RWPE2 (cell line): ENCODE measurements around the gene ARPP19.

ENCODE experiments used
- ATAC-seq: fragments of 200-7000 bp; cut with Tn5 transposase; 3 replicates; pipeline ENCODE4 v1.9.1; 2021; ENCODE audit warnings: low read depth
- DNase-seq: peaks from one replicate; pipeline ENCODE4 v3.0.0-alpha.2; 2020; ENCODE audit warnings: low spot score
- H3K27ac ChIP-seq: fragments of 450-650 bp; 2 replicates; pipeline ENCODE4 v1.5.1; 2017; ENCODE audit warnings: mild to moderate bottlenecking; ENCODE audit not compliant: poor library complexity, severe bottlenecking
- H3K27me3 ChIP-seq: fragments of 250-450 bp; sonication (Bioruptor Pico); 2 replicates; pipeline ENCODE4 v1.5.1; 2021; ENCODE audit warnings: mild to moderate bottlenecking, moderate library complexity; ENCODE audit not compliant: insufficient read depth, poor library complexity, severe bottlenecking
- H3K36me3 ChIP-seq: fragments of 250-450 bp; sonication (Bioruptor Pico); 2 replicates; pipeline ENCODE4 v1.5.1; 2020; ENCODE audit warnings: low read depth, mild to moderate bottlenecking, moderate library complexity
- H3K4me1 ChIP-seq: fragments of 250-450 bp; sonication (Bioruptor Pico); 2 replicates; pipeline ENCODE4 v1.5.1; 2021; ENCODE audit warnings: mild to moderate bottlenecking, moderate library complexity; ENCODE audit not compliant: insufficient read depth, poor library complexity, severe bottlenecking
- H3K4me3 ChIP-seq: fragments of 250-450 bp; sonication (Bioruptor Pico); 2 replicates; pipeline ENCODE4 v1.5.1; 2021; ENCODE audit warnings: mild to moderate bottlenecking, moderate library complexity; ENCODE audit not compliant: severe bottlenecking
- H3K9me3 ChIP-seq: fragments of 250-450 bp; sonication (Bioruptor Pico); 2 replicates; pipeline ENCODE4 v1.5.1; 2021; ENCODE audit warnings: mild to moderate bottlenecking, moderate library complexity; ENCODE audit not compliant: severe bottlenecking
- CTCF ChIP-seq: fragments of 450-650 bp; IDR thresholded peaks from one replicate; pipeline ENCODE4 v1.5.1; 2017; ENCODE audit warnings: mild to moderate bottlenecking, moderate library complexity; ENCODE audit not compliant: poor library complexity, severe bottlenecking

Gene ARPP19

GRCh38 chr15:52546031-52546751, 22.6 kb downstream of the ARPP19 start:
- no peak for TF ChIP-seq CTCF
- H3K36me3 ChIP-seq: peaks cover 56% of the 10 kb centered on the region
- ATAC-seq: peak; percentile 33

GRCh38 chr15:52540374-52541012, 28.3 kb downstream of the ARPP19 start:
- Histone ChIP-seq H3K27ac (no peak overlapping the region), H3K27me3 (no peaks in the 10 kb centered on the region), H3K4me1 (no peaks in the 10 kb centered on the region), H3K36me3 (peaks cover 2% of the 10 kb centered on the region; the same call in 1 of the 2 replicates), H3K4me3 (no peak overlapping the region), H3K9me3 (no peaks in the 10 kb centered on the region)
- TF ChIP-seq CTCF: no peak
- ATAC-seq (no peak), DNase-seq (no peak)

More at GRCh38 chr15:52546031-52546751, 22.6 kb downstream of the ARPP19 start:
- Histone ChIP-seq H3K27me3 (no peaks in the 10 kb centered on the region), H3K4me1 (peaks cover 6% of the 10 kb centered on the region), H3K27ac (no peak overlapping the region), H3K9me3 (no peaks in the 10 kb centered on the region), H3K4me3 (no peak overlapping the region)
- DNase-seq: no peak

GRCh38 chr15:52537459-52537858, 31.4 kb downstream of the ARPP19 start:
- DNase-seq: no peak
- Histone ChIP-seq H3K36me3 (no peaks in the 10 kb centered on the region), H3K27me3 (no peaks in the 10 kb centered on the region), H3K27ac (no peak overlapping the region), H3K4me3 (no peak overlapping the region), H3K4me1 (no peaks in the 10 kb centered on the region), H3K9me3 (no peaks in the 10 kb centered on the region)
- no peak for ATAC-seq
- TF ChIP-seq CTCF: no peak

GRCh38 chr15:52532427-52532826, 36.4 kb downstream of the ARPP19 start:
- Histone ChIP-seq H3K4me1 (peaks cover 4% of the 10 kb centered on the region), H3K9me3 (no peaks in the 10 kb centered on the region), H3K4me3 (no peak overlapping the region), H3K27me3 (no peaks in the 10 kb centered on the region), H3K27ac (no peak overlapping the region), H3K36me3 (no peaks in the 10 kb centered on the region)
- no peak for ATAC-seq
- TF ChIP-seq CTCF: no peak
- DNase-seq: no peak

GRCh38 chr15:52529940-52530339, 38.9 kb downstream of the ARPP19 start:
- TF ChIP-seq CTCF: no peak
- Histone ChIP-seq H3K36me3 (no peaks in the 10 kb centered on the region), H3K4me3 (no peak overlapping the region), H3K4me1 (peaks cover 6% of the 10 kb centered on the region), H3K27me3 (no peaks in the 10 kb centered on the region), H3K9me3 (no peaks in the 10 kb centered on the region), H3K27ac (no peak overlapping the region)
- ATAC-seq (no peak), DNase-seq (no peak)
